ENCODE measurements around the gene POGZ.

Gene POGZ

DNA sequence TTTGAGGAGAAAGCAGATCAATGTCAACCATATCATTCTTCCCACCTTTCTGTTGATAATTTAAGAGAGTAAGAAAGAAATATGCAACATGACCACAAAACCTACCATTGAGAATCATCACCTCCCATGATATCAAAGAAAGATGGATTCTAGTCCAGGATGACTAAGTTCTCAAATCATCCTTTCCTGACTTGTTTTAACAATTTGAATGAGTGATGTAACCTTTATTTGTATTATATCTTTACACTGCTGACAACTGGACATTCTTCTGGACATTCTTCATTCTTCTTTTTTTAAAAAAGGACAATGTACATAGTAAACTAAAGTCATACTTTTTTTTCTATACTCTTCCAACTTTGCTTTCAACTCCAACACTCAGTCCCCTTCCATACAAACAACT lies 50.4 kb downstream of the POGZ start:
- Histone ChIP-seq H3K36me3 (peaks cover 94 to 99% (median 98%) of the 10 kb centered on the region in 11 experiments), H3K4me3 (no peak overlapping the region)

DNA sequence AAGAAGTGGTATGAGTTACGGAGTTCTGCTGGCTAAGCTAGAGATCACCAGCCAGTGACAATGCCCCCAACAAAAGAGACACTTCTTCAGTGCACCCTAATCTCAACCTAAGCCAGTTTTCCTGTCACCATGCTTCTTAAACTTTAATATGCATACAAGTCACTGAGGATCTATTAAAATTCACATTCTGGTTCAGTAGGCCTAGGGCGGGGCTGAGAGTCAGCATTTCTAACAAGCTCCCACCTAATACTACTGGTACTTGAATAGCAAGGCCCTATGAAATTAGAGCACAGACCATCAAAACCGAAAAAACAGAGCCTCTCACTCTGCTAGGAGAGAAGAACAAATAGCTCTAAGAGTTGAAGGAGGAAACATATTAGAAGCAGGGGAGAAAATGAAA lies 52.0 kb downstream of the POGZ start:
- Histone ChIP-seq H3K4me1 (no peaks in the 10 kb centered on the region), H3K4me3 (no peak overlapping the region), H3K9me3 (replicated peaks in 1 of 11) (no peaks in the 10 kb centered on the region), H3K9ac (no peak overlapping the region), H3K27me3 (no peaks in the 10 kb centered on the region), H3K4me2 (no peak overlapping the region), H3K27ac (no peak overlapping the region), H4K20me1 (peaks cover 0 to 53% (median 34%) of the 10 kb centered on the region in 11 experiments; a peak in 16 of 22 replicates), H3K36me3 (peaks cover 95 to 100% (median 100%) of the 10 kb centered on the region in 11 experiments)
- TF ChIP-seq Cebpa-rat (IDR thresholded peaks at IDR 0.05) = no peak

More for the DNA sequence above, 50.4 kb downstream of the POGZ start:
- no peak overlapping the region for H3K9ac ChIP-seq
- H3K9me3 ChIP-seq (replicated peaks in 1 of 11) = no peaks in the 10 kb centered on the region
- TF ChIP-seq Cebpa-rat (IDR thresholded peaks at IDR 0.05) = no peak
- H3K27me3 ChIP-seq = no peaks in the 10 kb centered on the region
- H4K20me1 ChIP-seq = peaks cover 0 to 38% (median 20%) of the 10 kb centered on the region in 11 experiments; a peak in 15 of 22 replicates
- H3K4me2 ChIP-seq = no peak overlapping the region
- H3K4me1 ChIP-seq = no peaks in the 10 kb centered on the region
- no peak overlapping the region for H3K27ac ChIP-seq

DNA sequence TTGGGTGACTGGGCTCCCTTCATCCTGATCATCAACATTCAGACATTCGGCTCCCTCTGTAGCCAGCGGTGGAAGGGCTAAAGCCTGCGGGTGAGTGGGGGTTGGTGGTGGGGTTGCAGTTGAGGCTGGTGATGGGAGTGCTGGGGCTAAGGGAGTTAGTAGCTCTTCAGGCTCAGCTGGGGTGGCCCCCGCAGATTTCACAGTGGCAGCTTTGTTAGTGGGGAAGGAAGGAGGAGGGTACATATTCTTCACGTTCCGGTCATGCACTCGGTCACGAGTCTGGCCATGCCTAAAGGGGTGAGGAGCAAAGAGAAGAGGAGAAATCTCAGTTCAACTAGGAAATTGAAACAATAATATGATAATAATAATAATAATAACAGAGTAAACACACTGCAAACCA lies 53.1 kb downstream of the POGZ start:
- H4K20me1 ChIP-seq = peaks cover 9 to 59% (median 42%) of the 10 kb centered on the region in 11 experiments; a peak in 19 of 22 replicates
- H3K27ac ChIP-seq = no peak overlapping the region
- peaks cover 95 to 100% (median 100%) of the 10 kb centered on the region in 11 experiments for H3K36me3 ChIP-seq
- H3K4me1 ChIP-seq = peaks cover 3 to 9% (median 7%) of the 10 kb centered on the region in 10 experiments; a peak in 19 of 20 replicates
- H3K27me3 ChIP-seq = no peaks in the 10 kb centered on the region
- H3K9ac ChIP-seq = no peak overlapping the region
- H3K4me2 ChIP-seq = no peak overlapping the region
- no peak for TF ChIP-seq Cebpa-rat (IDR thresholded peaks at IDR 0.05)
- H3K4me3 ChIP-seq = no peak overlapping the region
- H3K9me3 ChIP-seq (replicated peaks in 1 of 11) = no peaks in the 10 kb centered on the region

DNA sequence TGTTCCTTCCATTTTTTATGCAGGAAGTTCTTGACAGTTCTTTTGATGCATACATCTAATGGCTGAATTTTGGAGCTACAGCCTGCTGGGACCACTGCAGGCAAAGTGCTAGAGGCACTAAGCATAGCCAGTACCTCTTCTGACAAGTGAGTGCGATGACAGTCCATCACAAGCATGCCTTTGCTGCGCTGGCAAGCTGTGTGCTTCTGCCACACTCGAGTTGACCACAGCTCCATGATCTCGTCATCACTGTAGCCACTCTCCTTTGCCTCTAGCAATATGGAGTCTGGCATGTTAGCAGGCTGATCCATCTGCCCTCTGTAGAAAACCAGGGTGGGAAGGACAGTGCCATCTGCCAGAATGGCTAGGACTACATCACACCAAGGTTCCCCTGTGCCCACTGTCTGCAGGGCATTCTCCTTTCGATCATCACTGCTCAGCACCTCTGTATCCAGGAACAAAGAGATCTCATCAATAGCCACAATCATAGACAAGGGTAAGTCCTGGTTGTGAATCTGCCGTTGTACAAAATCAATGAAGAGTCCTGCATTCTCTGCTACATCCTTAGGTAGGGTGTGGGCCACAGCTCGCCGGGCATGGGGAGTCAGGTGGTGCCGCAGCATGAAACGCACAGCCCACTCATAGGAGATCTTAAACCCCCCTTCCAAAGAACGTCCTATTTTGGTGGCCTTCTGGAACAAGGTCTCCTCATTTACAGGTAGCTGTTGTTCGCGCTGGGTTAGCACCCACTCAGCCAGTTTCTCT lies 53.9 kb downstream of the POGZ start:
- peaks cover 17 to 67% (median 50%) of the 10 kb centered on the region in 11 experiments; a peak in 20 of 22 replicates for H4K20me1 ChIP-seq
- H3K9me3 ChIP-seq (replicated peaks in 1 of 11) = no peaks in the 10 kb centered on the region
- no peak overlapping the region for H3K4me2 ChIP-seq
- no peak overlapping the region for H3K9ac ChIP-seq
- peaks cover 95 to 100% (median 100%) of the 10 kb centered on the region in 11 experiments for H3K36me3 ChIP-seq
- H3K27ac ChIP-seq = no peak overlapping the region
- H3K4me3 ChIP-seq = no peak overlapping the region
- peaks cover 11 to 17% (median 15%) of the 10 kb centered on the region in 10 experiments for H3K4me1 ChIP-seq
- no peaks in the 10 kb centered on the region for H3K27me3 ChIP-seq
- TF ChIP-seq Cebpa-rat (IDR thresholded peaks at IDR 0.05) = no peak

DNA sequence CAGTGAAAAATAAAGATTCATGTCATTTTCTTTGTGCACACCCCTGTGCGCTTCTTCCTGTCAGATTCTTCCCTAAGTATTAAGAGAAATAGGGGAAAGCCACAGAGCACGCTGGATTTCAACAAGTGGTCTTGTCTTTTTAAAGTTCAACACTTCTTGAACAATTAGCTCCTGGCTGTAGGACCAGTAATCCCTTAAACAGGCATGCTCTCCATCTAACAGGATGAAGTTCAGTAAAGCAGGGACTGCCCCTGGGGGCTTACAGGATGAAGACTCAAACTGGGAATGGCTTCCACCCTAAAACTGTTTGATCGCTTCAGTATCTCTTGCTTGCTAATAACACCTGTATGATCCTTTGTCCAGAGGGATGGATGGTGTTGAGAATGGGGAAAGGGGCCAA lies 55.7 kb downstream of the POGZ start:
- Histone ChIP-seq H3K4me1 (peaks cover 18 to 22% (median 20%) of the 10 kb centered on the region in 10 experiments), H3K27me3 (no peaks in the 10 kb centered on the region), H3K36me3 (peaks cover 78 to 87% (median 85%) of the 10 kb centered on the region in 11 experiments), H3K9ac (no peak overlapping the region), H3K9me3 (replicated peaks in 1 of 11) (no peaks in the 10 kb centered on the region), H3K27ac (no peak overlapping the region), H3K4me2 (no peak overlapping the region), H4K20me1 (peaks cover 25 to 75% (median 53%) of the 10 kb centered on the region in 11 experiments; a peak in 20 of 22 replicates), H3K4me3 (no peak overlapping the region)
- TF ChIP-seq Cebpa-rat (IDR thresholded peaks at IDR 0.05) = no peak

DNA sequence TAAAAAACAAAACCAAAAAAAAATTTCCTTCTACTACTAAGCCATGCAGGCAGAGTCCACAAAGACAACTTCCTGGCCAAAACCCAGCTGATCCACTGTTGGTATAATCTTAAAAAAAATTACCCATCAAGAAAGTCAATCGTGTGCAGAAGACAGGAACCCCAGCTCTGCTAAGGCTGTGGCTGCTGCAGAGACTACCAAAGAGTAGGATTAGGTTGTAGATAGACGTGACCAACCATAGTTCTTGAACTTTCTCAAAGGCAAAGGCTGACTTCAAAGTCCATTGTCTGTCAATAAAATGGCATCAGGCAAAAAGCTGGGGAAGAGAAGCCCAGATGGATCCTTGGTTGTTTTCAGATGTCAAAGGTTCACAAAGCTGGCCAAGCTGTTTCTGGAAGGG lies 56.5 kb downstream of the POGZ start:
- no peak overlapping the region for H3K4me3 ChIP-seq
- TF ChIP-seq Cebpa-rat (IDR thresholded peaks at IDR 0.05) = no peak
- no peak overlapping the region for H3K9ac ChIP-seq
- peaks cover 18 to 24% (median 21%) of the 10 kb centered on the region in 10 experiments for H3K4me1 ChIP-seq
- no peaks in the 10 kb centered on the region for H3K9me3 ChIP-seq (replicated peaks in 1 of 11)
- no peak overlapping the region for H3K4me2 ChIP-seq
- H3K27me3 ChIP-seq = no peaks in the 10 kb centered on the region
- H3K27ac ChIP-seq = no peak overlapping the region
- peaks cover 70 to 78% (median 77%) of the 10 kb centered on the region in 11 experiments for H3K36me3 ChIP-seq
- peaks cover 25 to 75% (median 53%) of the 10 kb centered on the region in 11 experiments; a peak in 20 of 22 replicates for H4K20me1 ChIP-seq

DNA sequence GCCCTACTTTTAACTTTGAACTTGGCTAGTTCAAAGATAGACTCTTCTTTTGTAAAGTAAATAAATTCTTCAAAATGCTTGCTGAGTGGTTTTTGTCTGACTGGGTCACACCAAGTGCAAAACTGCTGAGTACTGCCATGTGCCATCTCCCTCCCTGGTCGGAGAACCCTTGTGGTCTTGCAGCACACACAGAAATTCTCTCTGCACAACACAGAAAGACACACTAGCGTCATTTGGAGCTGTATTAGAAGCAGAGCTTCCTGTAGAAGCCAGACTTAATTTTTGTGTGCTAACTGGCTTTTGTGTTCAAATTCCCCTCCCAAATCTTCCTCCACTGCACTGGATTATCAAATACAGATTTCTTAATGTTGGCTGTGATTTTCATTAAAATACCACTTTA lies 57.4 kb downstream of the POGZ start:
- Histone ChIP-seq H3K4me1 (peaks cover 18 to 24% (median 21%) of the 10 kb centered on the region in 10 experiments), H3K27ac (no peak overlapping the region), H4K20me1 (peaks cover 25 to 66% (median 53%) of the 10 kb centered on the region in 11 experiments; a peak in 20 of 22 replicates), H3K27me3 (no peaks in the 10 kb centered on the region), H3K9ac (no peak overlapping the region), H3K36me3 (peaks cover 61 to 69% (median 67%) of the 10 kb centered on the region in 11 experiments), H3K4me3 (no peak overlapping the region), H3K4me2 (peak overlapping the region in 3 of 11 experiments; percentile 92 to 96 (median 92); a peak in 3 of 22 replicates), H3K9me3 (replicated peaks in 1 of 11) (no peaks in the 10 kb centered on the region)
- TF ChIP-seq Cebpa-rat (IDR thresholded peaks at IDR 0.05) = no peak

DNA sequence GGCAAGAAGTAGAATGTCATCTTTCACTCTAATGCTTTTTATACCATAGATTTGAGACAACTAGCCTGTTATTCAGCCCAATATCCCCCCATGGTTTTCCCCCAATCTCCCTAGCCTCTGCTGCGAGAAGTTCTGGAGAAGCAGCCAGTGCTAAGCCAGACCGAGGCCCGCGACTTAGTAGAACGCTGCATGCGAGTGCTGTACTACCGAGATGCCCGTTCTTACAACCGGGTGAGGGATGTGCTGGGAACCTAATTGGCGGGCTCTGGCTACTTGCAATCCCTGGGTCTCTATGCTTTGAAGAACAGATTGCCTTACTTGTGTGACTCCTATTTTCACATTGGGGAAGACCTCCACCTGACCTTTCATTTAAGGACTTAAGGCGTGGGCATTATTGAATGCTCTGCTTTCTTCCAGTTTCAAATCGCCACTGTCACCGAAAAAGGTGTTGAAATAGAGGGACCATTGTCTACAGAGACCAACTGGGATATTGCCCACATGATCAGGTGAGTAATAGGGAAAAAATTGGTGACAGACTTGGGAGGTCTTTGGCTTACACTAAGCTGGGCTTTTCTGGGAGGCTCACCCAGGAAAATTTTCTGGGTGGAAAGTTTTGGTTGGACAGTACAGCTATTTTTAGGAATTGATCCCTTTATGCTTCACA lies 58.0 kb downstream of the POGZ start:
- TF ChIP-seq Cebpa-rat (IDR thresholded peaks at IDR 0.05) = no peak
- Histone ChIP-seq H4K20me1 (peaks cover 25 to 66% (median 53%) of the 10 kb centered on the region in 11 experiments; a peak in 20 of 22 replicates), H3K9me3 (replicated peaks in 1 of 11) (no peaks in the 10 kb centered on the region), H3K27me3 (no peaks in the 10 kb centered on the region), H3K4me3 (peak overlapping the region in 8 of 10 experiments; percentile 82 to 99 (median 91); a peak in 12 of 20 replicates), H3K27ac (no peak overlapping the region), H3K36me3 (peaks cover 54 to 63% (median 61%) of the 10 kb centered on the region in 11 experiments), H3K9ac (peak overlapping the region in 8 of 11 experiments; percentile 4 to 99 (median 93); a peak in 8 of 22 replicates), H3K4me1 (peaks cover 18 to 24% (median 21%) of the 10 kb centered on the region in 10 experiments), H3K4me2 (peak overlapping the region; percentile 89 to 98 (median 94))
